ENCODE data around the gene SORCS1. TPM values are rescaled to one million over a fixed set of nuclear protein-coding genes. Genes with fewer than 3 reads are reported as not detected.

SORCS1 gene
- total RNA-seq, 1 experiment from 2014 or later = not detected

- Histone ChIP-seq H3K4me3 (replicated peaks in 1 of 2; ENCODE audit: low read depth in 1 of 2, low read length in 2 of 2) (no peak overlapping the region), H4K20me1 (ENCODE audit: insufficient read depth) (no peaks in the 10 kb centered on the region), H3K9me2 (ENCODE audit: insufficient read depth) (no peaks in the 10 kb centered on the region), H3K9ac (ENCODE audit: low read length) (no peak overlapping the region), H3K27ac (ENCODE audit: low read depth, low read length) (no peak overlapping the region), H3K4me2 (ENCODE audit: low read length) (no peak overlapping the region), H3K79me2 (ENCODE audit: insufficient read depth, low read length) (no peaks in the 10 kb centered on the region), H3K36me3 (ENCODE audit: control insufficient read depth in 1 of 2, insufficient read depth in 2 of 2, low read length in 2 of 2) (no peaks in the 10 kb centered on the region), H3K9me3 (ENCODE audit: control insufficient read depth in 1 of 2, insufficient read depth in 1 of 2, low read depth in 1 of 2, low read length in 2 of 2) (peaks cover 20 to 35% of the 10 kb centered on the region in 2 experiments), H2AFZ (ENCODE audit: low read depth, low read length, poor library complexity, severe bottlenecking) (no peak overlapping the region), H3K27me3 (ENCODE audit: insufficient read depth, low read length) (no peaks in the 10 kb centered on the region), H3K4me1 (ENCODE audit: control insufficient read depth in 1 of 2, insufficient read depth in 2 of 2, low read length in 2 of 2) (no peaks in the 10 kb centered on the region)
- DNase-seq (ENCODE audit: low read depth, low spot score) (no peak), ATAC-seq (no peak)
- ChIA-PET RAD21 (ENCODE audit: low non-redundant PET in 1 of 2, low total read pairs in 2 of 2, uncharacterized antibody in 2 of 2, unreplicated experiment in 2 of 2) (no interaction called here), POLR2A (no interaction called here), CTCF (no interaction called here)
- intact Hi-C loops (cut with micrococcal nuclease) = no loop called here
- no TSS peak for BruUV-seq (replicated peaks)
- no peak for TF ChIP-seq EZH2phosphoT487 (IDR thresholded peaks at IDR 0.05; ENCODE audit: borderline replicate concordance)
- no peak for TF ChIP-seq SIN3A (IDR thresholded peaks at IDR 0.05; ENCODE audit: low read depth)
- TF ChIP-seq EZH2 (IDR thresholded peaks at IDR 0.05) = no peak
- TF ChIP-seq EGR1 (IDR thresholded peaks at IDR 0.05; ENCODE audit: low read depth) = no peak
- no peak for TF ChIP-seq SRF (IDR thresholded peaks at IDR 0.05; ENCODE audit: low read depth)
Measured at GRCh38 chr10:106904209-106904608, 260.3 kb downstream of the SORCS1 start.

- no peak overlapping the region for H2AFZ ChIP-seq (ENCODE audit: low read depth, low read length, poor library complexity, severe bottlenecking)
- peaks cover 28 to 39% of the 10 kb centered on the region in 2 experiments for H3K9me3 ChIP-seq (ENCODE audit: control insufficient read depth in 1 of 2, insufficient read depth in 1 of 2, low read depth in 1 of 2, low read length in 2 of 2)
- no peak overlapping the region for H3K9ac ChIP-seq (ENCODE audit: low read length)
- no peak overlapping the region for H3K4me3 ChIP-seq (replicated peaks in 1 of 2; ENCODE audit: low read depth in 1 of 2, low read length in 2 of 2)
- no peak for ATAC-seq
- TF ChIP-seq ZBTB33 (IDR thresholded peaks at IDR 0.05; ENCODE audit: extremely low read depth, insufficient replicate concordance, low read length) = no peak
- TF ChIP-seq MAX (IDR thresholded peaks at IDR 0.05) = no peak
- TF ChIP-seq CEBPB (IDR thresholded peaks at IDR 0.05; ENCODE audit: low read depth) = no peak
- no peak for TF ChIP-seq EZH2phosphoT487 (IDR thresholded peaks at IDR 0.05; ENCODE audit: borderline replicate concordance)
- no peak for TF ChIP-seq ZNF274 (IDR thresholded peaks at IDR 0.05; ENCODE audit: low read depth, low read length)
- TF ChIP-seq ELF1 (IDR thresholded peaks at IDR 0.05; ENCODE audit: borderline replicate concordance, low read depth) = no peak
- TF ChIP-seq CBX3 (IDR thresholded peaks at IDR 0.05; ENCODE audit: low read depth) = no peak
- TF ChIP-seq SIN3A (IDR thresholded peaks at IDR 0.05; ENCODE audit: low read depth) = no peak
- TF ChIP-seq YY1 (IDR thresholded peaks at IDR 0.05; ENCODE audit: extremely low read depth, insufficient replicate concordance, low read depth, low read length) = no peak
- TF ChIP-seq EZH2 (IDR thresholded peaks at IDR 0.05) = no peak
- no peak for TF ChIP-seq EGR1 (IDR thresholded peaks at IDR 0.05; ENCODE audit: low read depth)
- no peak for TF ChIP-seq FOSL1 (IDR thresholded peaks at IDR 0.05; ENCODE audit: low read depth)
- TF ChIP-seq TCF7L2 (IDR thresholded peaks at IDR 0.05; ENCODE audit: borderline replicate concordance, extremely low read depth, insufficient read depth, insufficient read length) = no peak
- TF ChIP-seq SRF (IDR thresholded peaks at IDR 0.05; ENCODE audit: low read depth) = no peak
- no peak for TF ChIP-seq JUND (IDR thresholded peaks at IDR 0.05)
- H3K27ac ChIP-seq (ENCODE audit: low read depth, low read length) = no peak overlapping the region
- no peak overlapping the region for H3K4me2 ChIP-seq (ENCODE audit: low read length)
- DNase-seq (ENCODE audit: low read depth, low spot score) = no peak
- ChIA-PET CTCF (no interaction called here), RAD21 (ENCODE audit: low non-redundant PET in 1 of 2, low total read pairs in 2 of 2, uncharacterized antibody in 2 of 2, unreplicated experiment in 2 of 2) (no interaction called here), POLR2A (no interaction called here)
- intact Hi-C loops (cut with micrococcal nuclease) = no loop called here
- no TSS peak for BruUV-seq (replicated peaks)
- no peaks in the 10 kb centered on the region for H3K4me1 ChIP-seq (ENCODE audit: control insufficient read depth in 1 of 2, insufficient read depth in 2 of 2, low read length in 2 of 2)
- no peaks in the 10 kb centered on the region for H3K9me2 ChIP-seq (ENCODE audit: insufficient read depth)
- no peaks in the 10 kb centered on the region for H4K20me1 ChIP-seq (ENCODE audit: insufficient read depth)
- no peaks in the 10 kb centered on the region for H3K36me3 ChIP-seq (ENCODE audit: control insufficient read depth in 1 of 2, insufficient read depth in 2 of 2, low read length in 2 of 2)
- H3K79me2 ChIP-seq (ENCODE audit: insufficient read depth, low read length) = no peaks in the 10 kb centered on the region
- no peaks in the 10 kb centered on the region for H3K27me3 ChIP-seq (ENCODE audit: insufficient read depth, low read length)
Measured at GRCh38 chr10:106903180-106903579, 261.3 kb downstream of the SORCS1 start.

Data from HCT116 (cell line).